ENCODE data around the gene NRG2. TPM values are rescaled to one million over a fixed set of nuclear protein-coding genes. Genes with fewer than 3 reads are reported as not detected.

The NRG2 gene
- total and polyA plus RNA-seq, 2 experiments from 2014 or later, result 0.37 to 1.3 TPM

- Mint-ChIP-seq H3K27me3 (ENCODE audit: insufficient read depth, low read depth, poor library complexity) (peaks cover 15% of the 10 kb centered on the region), H3K27ac (no peak overlapping the region), H3K9me3 (peaks cover under 1% of the 10 kb centered on the region; the same call in 1 of the 3 replicates), H3K36me3 (ENCODE audit: low read depth) (no peaks in the 10 kb centered on the region), H3K4me3 (no peak overlapping the region), H3K4me1 (peaks cover 5% of the 10 kb centered on the region; the same call in 1 of the 3 replicates)
- H3K79me2 ChIP-seq (replicated peaks; ENCODE audit: insufficient read depth), result no peaks in the 10 kb centered on the region
- no peaks in the 10 kb centered on the region for H4K20me1 ChIP-seq (replicated peaks; ENCODE audit: insufficient read depth)
- H3K27me3 ChIP-seq (ENCODE audit: insufficient read depth), result no peaks in the 10 kb centered on the region
- no peak for DNase-seq (ENCODE audit: low spot score)
- H3K27ac ChIP-seq (ENCODE audit: low read depth), result no peak overlapping the region
- H3K4me1 ChIP-seq (ENCODE audit: insufficient read depth), result no peaks in the 10 kb centered on the region
- no peak overlapping the region for H3K4me3 ChIP-seq
- no peak for TF ChIP-seq STAT1 (IDR thresholded peaks at IDR 0.05; ENCODE audit: unreplicated experiment)
- no peak for TF ChIP-seq POLR2AphosphoS5 (IDR thresholded peaks at IDR 0.05; ENCODE audit: low read depth)
- no peak for TF ChIP-seq REST (IDR thresholded peaks at IDR 0.05; ENCODE audit: unreplicated experiment)
- TF ChIP-seq ETS1 (IDR thresholded peaks at IDR 0.05), result no peak
- TF ChIP-seq ZNF462 (CRISPR knock-in tag; IDR thresholded peaks at IDR 0.05), result no peak
- no peak for TF ChIP-seq NANOG (IDR thresholded peaks at IDR 0.05; ENCODE audit: borderline replicate concordance)
- no peak for TF ChIP-seq EZH2phosphoT487 (IDR thresholded peaks at IDR 0.05; ENCODE audit: unreplicated experiment)
- no peak for TF ChIP-seq ZNF331 (CRISPR knock-in tag; IDR thresholded peaks at IDR 0.05; ENCODE audit: low read depth)
- TF ChIP-seq CREB1 (CRISPR knock-in tag; IDR thresholded peaks at IDR 0.05; ENCODE audit: low read depth), result no peak
- TF ChIP-seq CTCF (conservative IDR thresholded peaks at IDR 0.05; ENCODE audit: low read depth in 2 of 2), result no peak
- no peak for TF ChIP-seq ZNF114 (CRISPR knock-in tag; IDR thresholded peaks at IDR 0.05)
- no peak for TF ChIP-seq JUNB (IDR thresholded peaks at IDR 0.05; ENCODE audit: unreplicated experiment)
- no peak for TF ChIP-seq EZH2 (IDR thresholded peaks at IDR 0.05; ENCODE audit: low read depth, unreplicated experiment)
- peak; percentile 22; the same call in 2 of the 3 replicates for ATAC-seq
- H3K4me2 ChIP-seq, result no peak overlapping the region
- no peak overlapping the region; the same call in 1 of the 2 replicates for H2AFZ ChIP-seq
- H3K9me2 ChIP-seq (ENCODE audit: insufficient read depth), result no peaks in the 10 kb centered on the region
- no peaks in the 10 kb centered on the region for H3F3A ChIP-seq (replicated peaks; ENCODE audit: low read depth)
- no peaks in the 10 kb centered on the region for H3K36me3 ChIP-seq (ENCODE audit: insufficient read depth)
These were observed 162.5 kb downstream of the NRG2 start for GRCh38 chr5:139880416-139881142.

Data from GM23338 (cell line).